Measurements from ENCODE around the gene CD300LG. TPM values are rescaled to one million over a fixed set of nuclear protein-coding genes. Genes with fewer than 3 reads are reported as not detected.
A peak's percentile ranks its signal among the peaks of the same experiment; 100 is the strongest.

The CD300LG gene
- total RNA-seq, 1 donor from 2014 or later, result not detected

DNA sequence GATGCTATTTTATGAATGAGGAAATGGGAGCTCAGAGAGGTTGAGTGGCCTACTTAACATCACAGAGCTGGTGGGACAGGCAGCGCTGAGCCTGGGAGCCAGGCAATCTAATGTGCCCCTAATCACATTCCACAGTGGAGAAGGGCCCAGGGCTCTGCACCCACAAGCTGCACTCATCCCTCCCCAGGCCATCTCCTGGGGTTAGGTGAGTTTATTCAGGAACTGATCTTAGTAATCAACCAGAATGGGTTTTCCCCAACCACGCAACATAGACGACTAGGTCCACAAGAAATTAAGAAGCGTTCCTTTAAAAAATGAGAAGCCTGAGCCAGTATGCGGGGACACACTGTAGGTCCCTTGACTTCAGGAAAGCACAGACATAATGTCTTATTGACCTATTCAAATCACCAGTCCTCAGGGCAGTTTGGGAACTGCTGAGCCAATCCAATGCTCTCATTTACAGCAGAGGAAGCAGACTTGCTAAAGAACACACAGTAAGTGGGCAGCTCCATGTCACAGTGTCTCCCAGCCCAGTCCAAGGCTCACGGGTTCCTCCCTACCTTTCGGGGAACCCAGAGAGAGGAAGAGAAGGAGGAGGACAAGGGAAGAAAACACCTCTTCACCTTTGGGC, 16.4 kb upstream of the CD300LG start:
- ChIA-PET CTCF (interaction anchor here (1.2 kb wide), 1 partner anchor 16 kb away, joined by 3 read pairs; no protein-coding TSS in a partner anchor), POLR2A (no interaction called here)
- H3K4me1 Mint-ChIP-seq, result peaks cover 10% of the 10 kb centered on the region
- H3K36me3 Mint-ChIP-seq (ENCODE audit: low read depth), result no peaks in the 10 kb centered on the region
- no peaks in the 10 kb centered on the region for H3K9me3 Mint-ChIP-seq
- no peak overlapping the region for H3K4me3 Mint-ChIP-seq
- no peak overlapping the region for H3K27ac Mint-ChIP-seq
- DNase-seq (no peak), ATAC-seq (ENCODE audit: low read depth) (no peak)
- peaks cover 50% of the 10 kb centered on the region for H3K27me3 Mint-ChIP-seq
- TF ChIP-seq, protein P1, sequence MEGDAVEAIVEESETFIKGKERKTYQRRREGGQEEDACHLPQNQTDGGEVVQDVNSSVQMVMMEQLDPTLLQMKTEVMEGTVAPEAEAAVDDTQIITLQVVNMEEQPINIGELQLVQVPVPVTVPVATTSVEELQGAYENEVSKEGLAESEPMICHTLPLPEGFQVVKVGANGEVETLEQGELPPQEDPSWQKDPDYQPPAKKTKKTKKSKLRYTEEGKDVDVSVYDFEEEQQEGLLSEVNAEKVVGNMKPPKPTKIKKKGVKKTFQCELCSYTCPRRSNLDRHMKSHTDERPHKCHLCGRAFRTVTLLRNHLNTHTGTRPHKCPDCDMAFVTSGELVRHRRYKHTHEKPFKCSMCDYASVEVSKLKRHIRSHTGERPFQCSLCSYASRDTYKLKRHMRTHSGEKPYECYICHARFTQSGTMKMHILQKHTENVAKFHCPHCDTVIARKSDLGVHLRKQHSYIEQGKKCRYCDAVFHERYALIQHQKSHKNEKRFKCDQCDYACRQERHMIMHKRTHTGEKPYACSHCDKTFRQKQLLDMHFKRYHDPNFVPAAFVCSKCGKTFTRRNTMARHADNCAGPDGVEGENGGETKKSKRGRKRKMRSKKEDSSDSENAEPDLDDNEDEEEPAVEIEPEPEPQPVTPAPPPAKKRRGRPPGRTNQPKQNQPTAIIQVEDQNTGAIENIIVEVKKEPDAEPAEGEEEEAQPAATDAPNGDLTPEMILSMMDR (IDR thresholded peaks at IDR 0.05), result no peak
- intact Hi-C loops (cut with micrococcal nuclease), result loop anchor here (5.0 kb wide), 1 partner anchor 48 kb away; the partner anchor contains the start of gene CFAP97D1

DNA sequence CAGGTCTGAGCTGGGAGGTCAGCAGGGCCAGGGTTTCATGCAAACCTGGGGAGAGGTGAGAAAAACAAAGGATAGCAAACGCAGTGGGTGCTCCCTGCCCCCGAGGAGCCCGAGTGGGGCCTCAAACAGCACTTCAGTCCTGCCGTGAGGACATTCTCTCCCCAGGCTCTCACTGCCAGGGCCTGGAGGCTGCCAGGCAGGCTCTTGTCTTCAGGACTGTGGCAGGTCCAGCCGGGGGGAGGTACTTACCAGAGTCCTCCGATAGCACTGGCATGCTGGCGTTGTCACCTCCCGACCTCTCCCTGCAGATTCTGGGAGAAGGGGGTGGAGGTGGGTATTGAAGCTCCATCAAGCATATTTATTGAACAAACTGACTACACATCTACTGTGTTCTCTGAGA, 15.3 kb upstream of the CD300LG start:
- Mint-ChIP-seq H3K27me3 (peaks cover 56% of the 10 kb centered on the region), H3K4me1 (peaks cover 10% of the 10 kb centered on the region)

DNA sequence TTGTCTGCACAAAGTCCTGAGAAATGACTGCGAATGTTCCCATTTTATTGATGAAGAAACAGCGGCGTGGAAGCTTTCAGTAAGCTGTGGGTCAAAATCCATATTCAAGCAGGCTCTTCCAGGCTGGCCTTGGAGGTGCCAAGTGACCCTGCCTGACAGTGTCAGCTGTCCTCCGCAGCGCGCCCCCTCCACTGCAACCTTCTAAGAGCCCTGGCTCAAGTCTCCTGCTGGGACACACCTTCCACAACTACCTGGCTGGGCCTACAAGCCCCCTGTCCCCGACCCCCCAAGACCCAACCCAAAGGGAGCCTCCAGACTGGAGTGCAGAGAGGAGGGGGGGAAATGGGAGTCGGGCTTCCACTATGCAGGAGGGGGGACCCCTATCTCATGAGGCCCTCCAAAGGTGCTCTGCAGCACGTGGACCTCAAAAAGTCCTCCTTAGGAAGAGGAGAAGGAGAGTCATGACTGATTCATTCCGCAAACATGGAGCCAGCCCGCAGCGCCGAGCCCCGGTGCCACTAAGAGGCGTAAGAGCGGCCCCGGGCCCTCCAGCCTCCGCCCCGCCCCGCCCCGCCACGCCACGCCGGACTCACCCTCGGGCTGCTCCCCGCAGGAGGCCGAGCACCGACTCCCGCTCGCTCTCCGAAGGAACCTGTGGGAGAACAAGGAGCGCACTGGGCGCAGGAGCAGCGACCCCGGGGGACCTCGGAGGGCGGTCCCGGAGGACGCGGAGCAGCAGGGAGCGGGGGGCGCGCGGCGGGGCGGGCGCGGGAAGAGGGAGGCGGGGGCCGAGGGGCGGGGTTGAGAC, 14.6 kb upstream of the CD300LG start:
- H3K36me3 Mint-ChIP-seq (ENCODE audit: low read depth), result no peaks in the 10 kb centered on the region
- H3K27me3 Mint-ChIP-seq, result peaks cover 56% of the 10 kb centered on the region
- ChIA-PET POLR2A (no interaction called here), CTCF (no interaction called here)
- ATAC-seq (ENCODE audit: low read depth), result peak; percentile 25
- intact Hi-C loops (cut with micrococcal nuclease), result loop anchor here (5.0 kb wide), 1 partner anchor 50 kb away; the partner anchor contains the start of gene CFAP97D1
- H3K9me3 Mint-ChIP-seq, result no peaks in the 10 kb centered on the region
- peak overlapping the region; percentile 72 for H3K4me3 Mint-ChIP-seq
- H3K27ac Mint-ChIP-seq, result no peak overlapping the region
- TF ChIP-seq, protein P1 (IDR thresholded peaks at IDR 0.05), result no peak
- DNase-seq, result no peak
- peaks cover 10% of the 10 kb centered on the region for H3K4me1 Mint-ChIP-seq

More for the DNA sequence above, 15.3 kb upstream of the CD300LG start:
- TF ChIP-seq, protein P1 (IDR thresholded peaks at IDR 0.05), result no peak
- Mint-ChIP-seq H3K27ac (no peak overlapping the region), H3K9me3 (no peaks in the 10 kb centered on the region), H3K4me3 (peak overlapping the region; percentile 72), H3K36me3 (ENCODE audit: low read depth) (no peaks in the 10 kb centered on the region)
- intact Hi-C loops (cut with micrococcal nuclease), result loop anchor here (5.0 kb wide), 1 partner anchor 49 kb away; the partner anchor contains the start of gene CFAP97D1
- no peak for ATAC-seq (ENCODE audit: low read depth)
- ChIA-PET CTCF (no interaction called here), POLR2A (no interaction called here)
- no peak for DNase-seq

DNA sequence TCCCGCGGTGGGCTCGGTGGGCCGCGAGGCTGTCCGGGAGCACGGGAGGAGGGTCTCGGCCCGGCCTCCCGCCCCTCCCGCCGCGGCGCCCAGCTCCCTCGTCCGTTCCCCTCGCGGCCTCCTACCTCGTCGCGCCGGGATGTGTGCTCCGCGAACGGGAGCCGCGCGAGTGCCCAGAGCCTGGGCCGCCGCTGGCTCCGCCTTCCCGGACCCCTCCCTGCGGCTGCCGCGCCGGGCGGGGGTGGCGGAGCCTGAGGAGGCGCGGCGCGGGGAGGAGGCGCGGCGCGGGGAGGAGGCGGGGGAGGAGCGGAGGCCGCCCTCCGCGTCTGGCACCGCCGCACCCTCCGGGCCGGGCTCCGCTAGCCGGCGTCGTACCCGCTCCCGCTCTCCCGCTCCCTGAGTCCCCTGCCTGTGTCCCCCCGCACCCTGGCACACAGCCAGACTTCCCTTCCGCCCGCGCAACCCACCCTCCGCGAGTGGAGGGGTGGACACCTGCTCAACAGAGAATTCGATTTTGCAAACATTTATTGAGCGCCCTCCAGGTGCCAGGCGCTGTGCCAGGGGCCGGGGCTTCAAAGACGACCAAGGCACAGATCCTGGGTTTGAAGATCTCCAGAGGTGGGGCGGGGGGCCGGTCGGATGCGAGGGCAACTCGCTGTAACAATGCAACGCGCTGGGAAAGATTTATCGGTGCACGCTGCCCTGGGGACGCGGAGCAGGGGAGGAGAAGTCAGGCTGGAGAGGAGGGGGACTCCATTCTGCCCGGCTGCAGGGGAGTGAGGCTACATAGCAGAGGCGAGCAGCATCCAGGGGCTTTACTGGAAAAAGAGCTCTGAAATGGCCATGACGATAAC, 13.8 kb upstream of the CD300LG start, which contains the start of gene MPP3:
Gene MPP3, minus strand, starts transcription at position 171 of the 854 bp plus-strand sequence. CDS start 1,240 bp downstream, outside the sequence.
- no peaks in the 10 kb centered on the region for H3K36me3 Mint-ChIP-seq (ENCODE audit: low read depth)
- intact Hi-C loops (cut with micrococcal nuclease), result loop anchor here (5.0 kb wide), 1 partner anchor 51 kb away; the partner anchor contains the start of gene CFAP97D1
- DNase-seq (peak; percentile 31), ATAC-seq (ENCODE audit: low read depth) (peak; percentile 80)
- no peak within 1 kb of the TSS for H3K27ac Mint-ChIP-seq
- ChIA-PET POLR2A (no interaction called here), CTCF (no interaction called here)
- no peaks in the 10 kb centered on the region for H3K9me3 Mint-ChIP-seq
- TF ChIP-seq, protein P1 (IDR thresholded peaks at IDR 0.05), result no peak
- H3K4me3 Mint-ChIP-seq, result peak within 1 kb of the TSS; percentile 81
- H3K4me1 Mint-ChIP-seq, result peaks cover 10% of the 10 kb centered on the region
- H3K27me3 Mint-ChIP-seq, result peaks cover 58% of the 10 kb centered on the region
